GM19328 (cell line): ENCODE data around the gene PLCB2.

Source experiments
- ATAC-seq: cut with Tn5 transposase; IDR thresholded peaks from one replicate; pipeline ENCODE4 v1.9.1; 2021; ENCODE audit warnings: mild to moderate bottlenecking, moderate library complexity; ENCODE audit not compliant: unreplicated experiment

Gene PLCB2

DNA sequence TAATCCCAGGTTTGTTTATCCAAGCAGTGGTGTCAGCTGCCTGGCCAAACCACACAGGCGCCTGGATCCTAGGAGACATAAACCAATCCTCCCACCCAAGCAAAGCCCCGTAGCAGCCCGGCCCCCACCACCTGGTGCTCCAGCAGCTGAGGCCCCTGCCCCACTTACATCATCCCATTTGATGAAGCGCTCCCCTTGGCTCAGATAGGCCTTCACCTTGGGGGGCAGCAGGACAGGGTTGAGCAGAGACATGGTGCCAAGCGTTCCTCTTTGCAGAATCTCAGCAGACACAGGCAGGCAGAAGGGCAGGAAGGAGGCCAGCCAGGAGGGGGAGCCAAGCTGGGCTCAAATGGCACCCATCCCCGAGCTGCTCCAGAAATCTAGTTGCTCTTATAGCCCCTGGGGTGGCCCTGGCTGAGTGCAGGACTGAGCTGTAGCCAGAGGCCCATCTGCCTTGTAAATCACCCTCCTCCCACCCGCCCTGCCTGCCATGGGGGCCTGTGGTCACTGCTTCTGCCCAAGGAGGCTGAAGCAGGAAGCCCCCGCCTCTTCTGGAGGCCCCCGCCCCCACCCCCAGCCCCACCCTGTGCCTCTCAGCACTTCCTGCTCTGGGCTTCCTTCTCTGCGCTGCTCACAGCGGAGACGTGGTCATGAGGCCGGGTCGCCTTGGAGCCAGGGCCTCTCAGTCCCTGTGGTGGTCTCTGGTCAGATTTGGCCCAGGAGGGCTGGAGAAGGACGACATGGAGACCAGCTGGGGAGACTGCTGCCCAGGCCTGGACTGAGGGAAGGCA is at the start of gene PLCB2:
Gene PLCB2, minus strand, starts transcription at position 515 of the 791 bp plus-strand sequence. Its CDS starts 263 bp downstream, at position 252.
- ATAC-seq = no peak

- ATAC-seq = no peak
These were observed 49.5 kb upstream of the PLCB2 start for GRCh38 chr15:40357246-40357645.

DNA sequence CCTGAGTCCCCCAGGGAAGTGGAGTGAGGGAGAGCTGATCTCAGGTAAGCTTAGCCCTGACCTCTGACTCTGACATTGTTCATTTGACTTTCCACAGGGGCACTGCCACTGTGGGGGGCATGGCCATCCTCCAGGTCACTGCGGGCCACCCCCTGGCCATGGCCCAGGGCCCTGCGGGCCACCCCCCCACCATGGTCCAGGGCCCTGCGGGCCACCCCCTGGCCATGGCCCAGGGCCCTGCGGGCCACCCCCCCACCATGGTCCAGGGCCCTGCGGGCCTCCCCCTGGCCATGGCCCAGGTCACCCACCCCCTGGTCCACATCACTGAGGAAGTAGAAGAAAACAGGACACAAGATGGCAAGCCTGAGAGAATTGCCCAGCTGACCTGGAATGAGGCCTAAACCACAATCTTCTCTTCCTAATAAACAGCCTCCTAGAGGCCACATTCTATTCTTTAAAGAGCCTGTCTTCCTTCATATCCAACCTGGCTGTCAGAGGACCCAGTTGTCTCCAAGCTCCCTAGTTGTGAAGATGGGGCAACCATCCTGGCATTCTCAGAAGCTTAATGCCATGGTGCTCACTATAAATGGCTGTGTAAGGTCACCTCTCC is 48.3 kb upstream of the PLCB2 start:
- no peak for ATAC-seq

DNA sequence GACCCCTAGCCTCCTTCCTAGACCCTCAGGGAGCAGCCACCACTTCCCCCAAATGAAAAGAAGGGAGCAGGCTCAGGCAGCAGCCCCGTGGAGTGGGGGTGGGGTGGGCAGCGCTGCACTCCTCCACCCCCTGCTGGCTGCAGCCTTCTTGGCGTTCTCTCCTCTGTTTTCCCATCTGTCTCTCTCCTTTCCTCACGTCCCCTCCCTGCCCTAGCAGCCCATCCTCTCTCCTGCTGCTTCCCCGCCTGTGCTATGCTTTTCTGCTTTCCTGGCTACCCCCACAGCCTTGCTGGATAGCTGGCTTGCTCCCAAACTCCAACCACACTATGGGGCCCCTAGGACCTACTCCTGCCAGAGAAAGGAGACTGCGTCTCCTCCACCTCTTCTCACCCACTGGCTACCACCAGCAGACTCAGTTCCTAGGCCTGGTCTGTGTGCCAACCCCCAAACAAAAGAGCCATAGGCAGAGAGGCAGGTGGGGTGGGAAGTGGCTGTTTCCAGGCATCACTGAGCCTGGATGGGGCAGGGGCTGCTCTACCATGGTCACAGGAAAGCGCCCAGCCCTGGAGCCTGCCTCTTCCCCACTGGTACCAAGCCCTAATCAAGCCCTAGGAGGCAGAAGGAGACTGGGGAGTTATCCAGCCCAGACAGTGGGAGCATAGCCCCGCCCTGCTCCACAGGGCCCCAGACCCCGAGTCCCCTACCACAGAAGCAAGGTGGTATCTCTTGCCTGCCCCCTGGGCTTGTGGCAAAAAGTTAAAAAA is 46.9 kb upstream of the PLCB2 start:
- no peak for ATAC-seq

GRCh38 chr15:40353697-40354096 is 46.0 kb upstream of the PLCB2 start:
- ATAC-seq = no peak

DNA sequence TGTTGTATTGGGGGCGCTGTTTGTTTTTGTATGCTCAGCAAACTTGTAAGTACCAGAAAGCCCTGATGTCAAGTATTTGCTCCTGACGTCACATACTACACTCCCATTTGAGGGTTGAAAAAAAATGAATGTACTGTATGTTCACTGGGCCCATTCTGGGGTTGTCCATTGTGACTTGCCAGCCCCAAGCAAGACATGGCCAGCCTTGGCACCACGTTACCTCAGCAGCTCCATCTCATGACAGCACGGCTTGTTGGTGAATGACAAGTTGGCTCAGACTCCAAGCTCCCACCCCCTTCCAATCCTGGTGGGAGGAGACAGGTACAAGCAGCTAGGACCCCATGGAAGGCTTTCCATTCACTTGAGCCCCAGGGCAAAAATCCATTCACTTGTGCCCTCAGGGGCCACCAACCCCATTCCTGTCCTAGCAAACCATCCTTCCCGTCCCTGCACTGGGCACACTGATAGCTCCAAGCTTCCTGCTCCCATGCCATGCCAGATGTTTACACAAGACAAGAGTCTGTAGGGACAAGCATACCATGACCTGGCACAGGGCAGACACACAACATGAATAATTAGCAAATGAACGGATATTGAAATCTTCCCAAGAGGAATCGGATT is 44.7 kb upstream of the PLCB2 start:
- ATAC-seq = no peak

DNA sequence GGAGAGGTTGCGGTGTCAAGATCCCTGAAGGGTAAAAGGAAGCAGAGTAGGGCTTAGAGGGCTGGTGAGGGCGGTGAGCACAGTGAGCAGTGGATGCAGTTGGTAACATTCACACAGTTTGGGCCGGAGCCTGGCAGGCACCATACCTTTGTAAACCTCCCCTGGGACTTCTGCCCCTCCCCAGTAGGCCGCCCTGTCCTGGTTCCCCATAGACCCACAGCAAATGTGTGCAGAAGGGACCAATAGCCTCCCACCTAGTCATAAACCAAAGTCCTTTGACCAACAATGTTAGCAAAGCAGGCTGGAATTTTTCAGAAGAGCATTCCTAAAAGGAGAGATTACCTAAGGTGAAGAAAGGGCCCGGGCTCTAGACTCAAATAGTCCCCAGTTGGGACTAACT is 41.4 kb upstream of the PLCB2 start:
- no peak for ATAC-seq

DNA sequence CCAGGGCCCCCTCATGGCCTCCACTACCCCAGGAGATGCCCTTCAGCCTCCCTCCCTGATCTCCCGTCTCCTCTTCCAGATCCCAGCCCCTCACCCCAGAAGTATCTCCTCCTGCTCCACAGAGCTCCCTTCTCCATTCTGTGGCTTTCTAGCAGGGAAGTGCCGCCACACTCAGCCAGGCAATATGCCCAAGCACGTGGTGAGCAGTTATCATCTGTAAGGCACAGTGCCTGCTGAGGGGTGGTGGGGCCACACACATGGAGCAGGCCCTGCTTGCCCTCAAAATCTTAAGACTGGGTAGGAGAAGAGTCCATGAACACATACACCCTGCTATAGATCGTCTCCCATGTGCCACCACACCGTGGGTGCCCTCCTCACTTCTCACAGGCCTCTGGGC is 40.7 kb upstream of the PLCB2 start:
- ATAC-seq = no peak

GRCh38 chr15:40347559-40348473 is 40.1 kb upstream of the PLCB2 start:
- ATAC-seq = no peak

- ATAC-seq = no peak
These were observed 39.1 kb upstream of the PLCB2 start for GRCh38 chr15:40346579-40347558.

DNA sequence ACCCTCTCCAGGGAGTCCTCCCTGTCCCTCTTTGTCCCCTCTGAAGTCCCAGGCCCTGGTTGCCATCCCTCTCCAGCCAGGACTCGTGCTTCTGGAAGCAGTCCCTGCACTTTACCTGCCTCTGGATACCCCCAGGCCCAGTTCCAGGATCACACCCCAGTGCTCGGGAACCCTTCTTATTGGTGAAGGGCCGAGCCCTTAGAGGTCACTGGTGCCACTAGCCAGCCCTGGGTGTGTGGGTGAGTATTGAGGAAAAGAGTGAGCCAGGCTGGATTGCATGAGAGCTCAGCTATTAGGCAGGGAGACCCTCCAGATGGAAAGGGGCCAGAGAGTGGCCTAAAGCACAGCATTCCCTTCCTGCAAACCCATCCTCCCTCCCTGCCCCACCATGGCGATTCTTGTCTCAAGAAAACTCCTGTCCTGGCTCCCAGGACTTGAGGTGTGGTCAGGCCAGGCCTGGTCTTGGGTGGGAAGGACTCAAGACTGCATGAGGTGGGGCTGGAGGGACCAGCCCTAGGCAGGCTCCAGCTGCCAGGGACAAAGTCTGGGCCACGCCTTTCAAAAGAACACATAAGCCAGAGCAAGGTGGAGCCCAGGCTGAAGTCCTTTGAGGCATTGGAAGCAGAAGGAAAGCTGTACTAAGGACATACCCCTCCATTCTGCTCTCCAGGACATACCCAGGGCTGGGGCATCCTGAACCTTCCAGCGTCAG is 38.3 kb upstream of the PLCB2 start:
- no peak for ATAC-seq

DNA sequence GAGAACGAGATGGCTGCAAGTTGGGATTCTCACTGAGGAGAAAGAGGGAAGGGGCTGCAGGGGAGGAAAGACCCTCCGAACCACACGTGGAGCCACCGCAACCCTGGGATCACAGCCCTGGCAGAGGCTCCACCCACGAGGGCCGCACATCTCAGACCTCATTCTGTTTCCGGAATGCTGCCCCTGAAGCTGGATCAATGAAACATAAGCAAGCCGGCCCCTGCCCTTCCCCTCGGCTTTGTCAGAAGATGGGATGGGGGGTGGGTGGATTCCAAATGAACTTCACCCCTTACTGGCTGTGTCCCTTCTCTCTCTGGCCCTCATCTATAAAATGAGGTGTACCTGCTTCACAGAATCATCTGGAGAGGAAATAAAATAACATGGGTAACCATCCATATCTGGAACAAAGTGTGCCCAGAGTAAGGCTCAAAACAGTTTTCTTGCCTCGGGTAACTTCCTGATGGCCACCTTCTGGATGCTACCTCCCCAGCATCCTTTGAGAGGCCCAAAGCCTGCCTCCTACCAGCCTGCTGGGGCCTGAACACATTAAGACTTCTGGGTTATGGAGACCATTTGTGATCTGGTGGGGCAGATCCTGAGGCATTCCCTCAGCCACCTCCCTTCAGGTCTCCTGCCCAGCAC is 37.6 kb upstream of the PLCB2 start:
- ATAC-seq = no peak

- no peak for ATAC-seq
These were observed 36.9 kb upstream of the PLCB2 start for GRCh38 chr15:40344631-40345120.

DNA sequence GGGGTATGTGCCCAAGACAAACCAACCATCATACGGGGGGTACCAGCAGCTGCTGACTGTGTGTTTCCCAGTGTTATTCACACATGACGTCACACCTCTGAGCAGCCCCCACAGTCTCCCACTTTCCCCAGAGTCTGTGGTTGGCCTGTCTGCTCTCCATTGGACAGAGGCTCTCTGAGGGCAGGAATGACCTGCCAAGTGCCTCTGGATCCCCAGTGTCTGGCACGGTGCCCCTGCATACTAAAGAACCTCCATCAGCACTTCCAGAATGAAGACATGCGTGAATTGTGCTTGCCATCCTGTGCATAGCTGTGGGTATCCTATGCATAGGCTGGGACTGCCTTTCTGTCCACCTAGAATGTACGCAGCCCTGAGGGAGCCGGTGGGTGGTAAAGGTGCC is 36.5 kb upstream of the PLCB2 start:
- no peak for ATAC-seq

- ATAC-seq = no peak
These were observed 35.8 kb upstream of the PLCB2 start for GRCh38 chr15:40343512-40343911.

DNA sequence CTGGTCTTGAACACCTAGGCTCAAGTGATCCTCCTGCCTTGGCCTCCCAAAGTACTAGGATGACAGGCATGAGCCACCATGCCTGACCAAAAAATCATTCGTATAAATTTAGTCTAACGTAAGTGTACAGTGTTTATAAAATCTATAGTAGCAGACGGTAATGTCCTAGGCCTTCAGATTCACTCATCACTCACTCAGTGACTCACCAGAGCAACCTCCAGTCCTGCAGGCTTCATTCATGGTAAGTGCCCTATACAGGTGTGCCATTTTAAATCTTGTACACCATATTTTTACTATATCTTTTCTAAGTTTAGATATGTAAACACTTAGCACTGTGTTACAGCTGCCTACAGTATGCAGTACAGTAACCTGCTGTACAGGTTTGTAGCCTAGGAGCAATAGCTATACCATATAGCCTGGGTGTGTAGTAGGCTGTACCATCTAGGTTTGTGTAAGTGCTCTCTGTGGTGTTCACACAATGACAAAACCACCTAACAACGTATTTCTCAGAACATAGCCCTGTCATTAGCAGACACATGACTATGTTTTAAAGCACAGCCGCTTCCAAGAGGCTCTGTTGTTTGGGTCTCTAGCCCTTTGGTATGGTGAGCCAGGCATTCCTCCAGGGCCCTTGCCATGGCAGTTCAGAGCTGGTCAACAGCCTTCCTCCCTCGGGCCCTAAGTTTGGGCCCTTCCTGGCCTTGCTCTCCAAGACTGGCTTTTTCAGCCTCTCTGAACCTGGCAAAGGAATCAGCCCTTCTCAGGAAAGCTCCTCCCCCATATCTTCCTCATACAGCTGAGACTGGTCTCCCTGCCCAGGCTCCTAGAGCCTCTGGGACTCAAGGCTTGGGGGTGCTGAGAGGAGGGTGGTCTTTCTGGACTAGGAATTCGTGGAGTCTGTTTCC is 34.9 kb upstream of the PLCB2 start:
- ATAC-seq = no peak
